HG02571 (cell line): ENCODE data around the gene PTPDC1.

Source experiments
- ATAC-seq: cut with Tn5 transposase; IDR thresholded peaks from one replicate; pipeline ENCODE4 v1.9.1; 2021; ENCODE audit warnings: mild to moderate bottlenecking, moderate library complexity; ENCODE audit not compliant: unreplicated experiment

PTPDC1 gene

GRCh38 chr9:94140418-94140780 lies 56.1 kb downstream of the PTPDC1 start:
- ATAC-seq = no peak

- ATAC-seq = no peak
Observed at GRCh38 chr9:94140791-94141790, 56.8 kb downstream of the PTPDC1 start.

DNA sequence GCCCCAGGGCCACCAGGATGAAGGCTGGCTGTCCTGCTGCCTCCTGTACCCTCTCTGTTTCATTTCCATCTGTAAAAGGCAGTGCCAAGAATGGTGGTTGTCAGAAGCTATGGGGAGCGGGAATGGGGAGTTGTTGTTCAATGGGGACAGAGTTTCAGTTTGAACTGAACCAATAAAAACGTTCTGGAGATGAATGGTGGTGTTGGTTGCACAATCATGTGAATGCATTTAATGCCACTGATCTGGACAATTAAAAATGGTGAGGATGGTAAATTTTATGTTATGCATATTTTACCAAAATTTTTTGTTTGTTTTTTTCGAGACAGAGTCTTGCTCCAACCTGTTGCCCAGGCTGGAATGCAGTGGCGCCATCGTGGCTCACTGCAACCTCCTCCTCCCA lies 58.1 kb downstream of the PTPDC1 start:
- no peak for ATAC-seq

GRCh38 chr9:94144394-94144793 lies 60.1 kb downstream of the PTPDC1 start:
- no peak for ATAC-seq

GRCh38 chr9:94145640-94146039 lies 61.4 kb downstream of the PTPDC1 start:
- ATAC-seq = no peak

- no peak for ATAC-seq
Observed at GRCh38 chr9:94147776-94148175, 63.5 kb downstream of the PTPDC1 start.

DNA sequence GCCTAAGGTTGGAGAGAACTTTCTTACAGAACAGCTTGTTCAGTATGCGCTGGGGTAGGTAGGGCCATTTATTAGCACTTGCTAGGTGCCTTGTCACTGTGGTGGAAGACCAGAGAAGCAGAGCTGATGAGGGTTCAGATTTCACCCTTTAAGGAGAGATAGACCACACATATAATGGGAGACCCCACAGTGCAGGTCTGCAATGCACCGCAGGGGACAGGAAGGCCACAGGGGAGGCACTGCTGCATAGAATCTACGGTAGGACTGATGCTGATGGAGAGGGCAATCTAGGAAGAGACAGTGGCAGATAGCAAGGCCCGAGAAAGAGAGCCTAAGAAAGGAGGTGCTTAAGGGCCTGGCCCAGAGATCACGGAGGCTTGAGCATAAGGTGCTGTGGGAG lies 64.2 kb downstream of the PTPDC1 start:
- no peak for ATAC-seq

GRCh38 chr9:94149696-94150095 lies 65.4 kb downstream of the PTPDC1 start:
- ATAC-seq = no peak

DNA sequence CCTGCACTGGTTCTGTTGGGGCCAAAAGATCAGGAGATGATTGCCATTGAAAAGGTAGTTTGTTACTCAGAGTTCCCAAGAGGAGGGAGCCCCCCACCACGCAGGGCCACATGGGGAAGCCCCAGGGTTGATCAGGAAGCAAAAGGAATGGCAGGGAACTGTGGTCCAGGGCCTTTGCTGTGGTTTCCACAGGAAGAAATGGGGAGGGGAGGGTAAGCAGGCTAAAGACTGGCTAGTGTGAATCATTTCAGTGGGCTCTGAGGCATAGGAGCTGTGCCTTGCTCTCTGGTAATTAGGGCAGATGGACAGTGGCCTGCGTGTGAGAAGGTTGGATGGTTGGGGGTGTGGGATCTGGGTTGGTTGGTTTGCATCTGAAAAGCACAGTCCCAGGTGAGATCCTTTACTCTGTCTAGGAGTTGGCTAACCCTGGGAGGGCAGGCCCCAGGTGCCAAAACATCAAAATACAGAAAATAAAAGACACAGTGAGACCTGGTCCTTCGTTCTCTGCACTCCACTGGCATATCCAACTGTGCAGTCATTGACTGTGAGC lies 66.1 kb downstream of the PTPDC1 start:
- no peak for ATAC-seq

GRCh38 chr9:94150890-94151650 lies 66.8 kb downstream of the PTPDC1 start:
- ATAC-seq = no peak

- ATAC-seq = no peak
Observed at GRCh38 chr9:94153905-94154304, 69.6 kb downstream of the PTPDC1 start.

DNA sequence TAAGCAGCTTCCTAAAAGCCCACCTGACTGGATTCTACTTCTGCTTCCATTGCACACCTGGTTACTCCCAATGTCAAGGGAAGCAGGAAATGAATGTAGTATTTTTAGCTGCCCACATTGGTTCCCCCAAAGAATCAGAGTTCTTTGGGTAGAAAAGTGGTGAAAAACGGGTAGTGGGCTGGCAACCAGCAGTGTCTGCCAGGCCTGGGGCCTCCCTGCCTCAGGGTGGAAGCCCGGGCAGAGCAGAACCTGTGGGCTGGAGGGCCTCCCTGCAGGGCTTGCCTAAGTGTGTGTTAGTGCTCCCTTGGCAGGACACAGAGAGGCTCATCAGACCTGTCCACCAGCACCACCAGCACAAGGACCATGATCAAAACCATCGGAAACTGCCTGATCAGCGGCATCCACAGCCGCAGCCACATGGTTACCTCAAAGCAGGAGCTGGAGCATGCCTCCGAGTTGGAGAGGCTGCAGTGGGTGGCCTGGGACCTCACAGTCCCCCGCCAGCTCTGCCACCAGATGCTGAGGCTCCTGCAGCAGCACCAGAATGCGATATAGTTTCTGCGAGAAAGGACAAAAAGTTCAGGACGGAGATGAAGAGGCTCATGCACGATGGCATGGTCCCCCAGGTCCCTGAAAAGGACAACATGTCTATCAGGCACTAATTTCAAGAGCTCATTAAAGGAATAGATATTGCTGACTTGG lies 72.2 kb downstream of the PTPDC1 start:
- ATAC-seq = no peak

DNA sequence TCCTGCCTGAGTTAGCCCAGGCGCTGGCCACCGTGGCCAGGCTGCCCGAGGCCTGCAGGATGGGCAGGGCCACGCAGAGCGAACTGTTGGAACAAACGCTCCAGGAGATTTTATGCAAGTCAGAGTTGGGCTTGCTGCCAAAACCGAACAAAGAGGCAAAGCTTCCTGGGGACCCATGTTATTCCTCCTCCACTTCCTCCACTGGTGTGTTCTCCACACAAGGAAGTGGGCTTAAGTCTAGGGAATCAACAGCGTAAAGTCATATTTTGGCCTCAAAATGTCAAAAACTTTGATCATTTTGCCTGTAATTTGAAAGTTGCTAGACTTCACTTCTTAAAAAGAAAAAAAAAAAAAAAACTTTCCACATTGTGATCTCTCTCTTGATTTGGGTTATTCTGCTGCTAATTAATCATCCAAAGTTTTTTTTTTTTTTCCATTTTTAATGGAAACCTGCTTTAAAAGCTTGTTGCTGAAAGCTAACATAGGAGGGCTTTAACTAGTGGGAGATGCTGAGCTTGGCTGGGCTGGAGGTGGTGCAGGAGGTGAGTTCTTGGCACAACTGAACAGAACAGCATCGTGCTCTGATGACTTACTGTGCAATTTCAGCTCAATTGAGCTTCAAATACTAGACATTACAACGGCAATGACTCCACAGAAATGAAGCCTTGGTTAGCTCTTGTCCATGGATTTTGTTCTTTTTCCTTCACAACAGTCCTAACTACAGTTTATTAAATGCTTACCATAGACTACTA lies 73.0 kb downstream of the PTPDC1 start:
- ATAC-seq = no peak
